H9 (cell line): ENCODE data around the gene FA2H. TPM values are rescaled to one million over a fixed set of nuclear protein-coding genes. Genes with fewer than 3 reads are reported as not detected.

Source experiments
- DNase-seq: peaks from one replicate; pipeline ENCODE4 v3.0.0-alpha.2; 2017
- H2AFZ ChIP-seq: one replicate; pipeline ENCODE4 v1.6.1; 2013; ENCODE audit warnings: mild to moderate bottlenecking, low read length, control low read depth, moderate library complexity
- H2AK5ac ChIP-seq: 2 replicates; pipeline ENCODE4 v1.6.1; 2013; ENCODE audit warnings: low read length, control low read depth, mixed read lengths; ENCODE audit not compliant: insufficient read length
- H2BK120ac ChIP-seq: one replicate; pipeline ENCODE4 v1.6.1; 2013; ENCODE audit warnings: low read depth, mild to moderate bottlenecking, low read length, control low read depth, inconsistent platforms; ENCODE audit not compliant: poor library complexity, severe bottlenecking
- H2BK12ac ChIP-seq: 2 replicates; pipeline ENCODE4 v1.6.1; 2013; ENCODE audit warnings: low read length, control low read depth, mixed read lengths, low read depth; ENCODE audit not compliant: insufficient read length
- H2BK15ac ChIP-seq: 2 replicates; pipeline ENCODE4 v1.6.1; 2013; ENCODE audit warnings: low read depth, low read length, control low read depth
- H2BK20ac ChIP-seq: one replicate; pipeline ENCODE4 v1.6.1; 2013; ENCODE audit warnings: low read depth, mild to moderate bottlenecking, low read length, control low read depth, inconsistent platforms; ENCODE audit not compliant: poor library complexity, severe bottlenecking
- H2BK5ac ChIP-seq: 2 replicates; pipeline ENCODE4 v1.6.1; 2013; ENCODE audit warnings: low read length, control low read depth, mixed read lengths; ENCODE audit not compliant: insufficient read length
- H3K14ac ChIP-seq: 2 replicates; pipeline ENCODE4 v1.6.1; 2013; ENCODE audit warnings: low read length, control low read depth; ENCODE audit not compliant: insufficient read depth
- H3K18ac ChIP-seq: 2 replicates; pipeline ENCODE4 v1.6.1; 2013; ENCODE audit warnings: low read depth, mild to moderate bottlenecking, mixed read lengths, low read length, control low read depth; ENCODE audit not compliant: insufficient read length
- H3K23ac ChIP-seq: 2 replicates; pipeline ENCODE4 v1.6.1; 2013; ENCODE audit warnings: low read length, control low read depth, mixed read lengths, low read depth; ENCODE audit not compliant: insufficient read length
- H3K23me2 ChIP-seq: 2 replicates; pipeline ENCODE4 v1.6.1; 2013; ENCODE audit warnings: low read depth, mild to moderate bottlenecking, mixed read lengths, low read length, control low read depth; ENCODE audit not compliant: insufficient read length, poor library complexity, severe bottlenecking
- H3K27ac ChIP-seq: 2 replicates; pipeline ENCODE4 v1.5.1; 2013; ENCODE audit warnings: low read length, control low read depth, mixed read lengths, low read depth; ENCODE audit not compliant: insufficient read length
- H3K27me3 ChIP-seq: 2 replicates; pipeline ENCODE4 v1.6.1; 2013; ENCODE audit warnings: low read length, control low read depth, inconsistent platforms; ENCODE audit not compliant: insufficient read depth
- H3K4ac ChIP-seq: 2 replicates; pipeline ENCODE4 v1.6.1; 2013; ENCODE audit warnings: low read depth, mild to moderate bottlenecking, control low read depth, inconsistent platforms, low read length, moderate library complexity
- H3K4me1 ChIP-seq: 2 replicates; pipeline ENCODE4 v1.6.1; 2013; ENCODE audit warnings: low read length, control low read depth, inconsistent platforms; ENCODE audit not compliant: insufficient read depth
- H3K4me2 ChIP-seq: 2 replicates; pipeline ENCODE4 v1.6.1; 2013; ENCODE audit warnings: low read length, control low read depth, mixed read lengths; ENCODE audit not compliant: insufficient read length, insufficient read depth
- H3K56ac ChIP-seq: 2 replicates; pipeline ENCODE4 v1.6.1; 2013; ENCODE audit warnings: low read depth, mild to moderate bottlenecking, mixed read lengths, low read length, control low read depth; ENCODE audit not compliant: insufficient read length
- H3K79me1 ChIP-seq: 2 replicates; pipeline ENCODE4 v1.6.1; 2013; ENCODE audit warnings: low read depth, mild to moderate bottlenecking, moderate library complexity, low read length, control low read depth, inconsistent platforms; ENCODE audit not compliant: insufficient read depth, poor library complexity, severe bottlenecking
- H3K79me2 ChIP-seq: 2 replicates; pipeline ENCODE4 v1.6.1; 2013; ENCODE audit warnings: low read length, control low read depth, inconsistent platforms; ENCODE audit not compliant: insufficient read depth
- H3K9ac ChIP-seq: 2 replicates; pipeline ENCODE4 v1.6.1; 2013; ENCODE audit warnings: low read length, control low read depth, mixed read lengths; ENCODE audit not compliant: insufficient read length; ENCODE audit errors: extremely low read depth
- H3K9me3 ChIP-seq: one replicate; pipeline ENCODE4 v1.6.1; 2013; ENCODE audit warnings: low read depth, low read length, inconsistent platforms; ENCODE audit not compliant: control insufficient read depth
- H3T11ph ChIP-seq: one replicate; pipeline ENCODE4 v1.6.1; 2013; ENCODE audit warnings: mild to moderate bottlenecking, low read length, control low read depth, inconsistent platforms
- H4K20me1 ChIP-seq: one replicate; pipeline ENCODE4 v1.6.1; 2013; ENCODE audit not compliant: control insufficient read depth, insufficient read length, insufficient read depth
- H4K5ac ChIP-seq: 2 replicates; pipeline ENCODE4 v1.6.1; 2013; ENCODE audit warnings: low read depth, mild to moderate bottlenecking, mixed read lengths, low read length, control low read depth; ENCODE audit not compliant: insufficient read length
- H4K8ac ChIP-seq: replicated peaks from 2 replicates; pipeline ENCODE4 v1.6.1; 2013; ENCODE audit warnings: low read length, control low read depth, mixed read lengths, low read depth; ENCODE audit not compliant: insufficient read length
- H4K91ac ChIP-seq: 2 replicates; pipeline ENCODE4 v1.6.1; 2013; ENCODE audit warnings: low read depth, mild to moderate bottlenecking, moderate library complexity, mixed read lengths, low read length, control low read depth; ENCODE audit not compliant: insufficient read length
- H3K27ac Mint-ChIP-seq, 3 experiments: 2 replicates in 2 of 3; 3 replicates in 1 of 3; pipeline ENCODE4 v1.8.0; 2020 to 2021; ENCODE audit warnings: mixed read lengths in 3 of 3, mild to moderate bottlenecking in 1 of 3, moderate library complexity in 1 of 3
- H3K27me3 Mint-ChIP-seq: 2 replicates; pipeline ENCODE4 v1.8.0; 2021; ENCODE audit warnings: low read depth, mild to moderate bottlenecking, moderate library complexity, mixed read lengths
- H3K36me3 Mint-ChIP-seq, 3 experiments: 2 replicates in 2 of 3; 3 replicates in 1 of 3; pipeline ENCODE4 v1.8.0; 2020 to 2021; ENCODE audit warnings: low read depth in 3 of 3, mixed read lengths in 3 of 3; ENCODE audit not compliant: insufficient read depth in 1 of 3
- H3K4me1 Mint-ChIP-seq, 2 experiments: 2 replicates each; pipeline ENCODE4 v1.8.0; 2020; ENCODE audit warnings: mixed read lengths in 2 of 2
- H3K4me3 Mint-ChIP-seq, 2 experiments: 2 replicates in 1 of 2; 3 replicates in 1 of 2; pipeline ENCODE4 v1.8.0; 2020 to 2021; ENCODE audit warnings: mild to moderate bottlenecking in 2 of 2, mixed read lengths in 2 of 2, moderate library complexity in 1 of 2
- H3K9me3 Mint-ChIP-seq, 2 experiments: 2 replicates in 1 of 2; 3 replicates in 1 of 2; pipeline ENCODE4 v1.8.0; 2020; ENCODE audit warnings: mild to moderate bottlenecking in 2 of 2, mixed read lengths in 2 of 2, moderate library complexity in 1 of 2
- CTCF ChIP-seq: fragments of 200-600 bp; sonication (generic); conservative IDR thresholded peaks from 3 replicates; pipeline ENCODE4 v1.8.0; 2021; ENCODE audit warnings: antibody characterized with exemption, mild to moderate bottlenecking
- WGBS: extraction: QIAGEN DNeasy Blood & Tissue Kit; methylation state at CpG from one replicate; pipeline ENCODE4 v1.1.7; 2013; ENCODE audit warnings: missing lambda C conversion rate, low lambda C conversion rate, mixed read lengths; ENCODE audit not compliant: insufficient read length; ENCODE audit errors: extremely low coverage; 5-methylcytosine and 5-hydroxymethylcytosine counted together
- total RNA-seq: library from RNA; stranded (reverse); gene quantifications from 2 replicates; pipeline ENCODE4 v1.2.1, GENCODE V29; 2021

The FA2H gene
- total RNA-seq, 1 experiment from 2014 or later: 25.1 TPM

GRCh38 chr16:74718140-74718539 is 56.5 kb downstream of the FA2H start:
- H4K8ac ChIP-seq: no peak overlapping the region
- no peak overlapping the region for H3K9ac ChIP-seq
- Mint-ChIP-seq H3K27me3 (no peaks in the 10 kb centered on the region; the same call in 1 of the 2 replicates), H3K4me1 (no peaks in the 10 kb centered on the region), H3K27ac (no peak overlapping the region), H3K9me3 (no peaks in the 10 kb centered on the region; a peak in 1 of 5 replicates), H3K4me3 (no peak overlapping the region), H3K36me3 (peaks cover 0 to 6% (median 0%) of the 10 kb centered on the region in 3 experiments; a peak in 2 of 7 replicates)
- H2BK12ac ChIP-seq: no peak overlapping the region
- no peak overlapping the region for H3K56ac ChIP-seq
- no peak for TF ChIP-seq CTCF
- H3K23me2 ChIP-seq: no peaks in the 10 kb centered on the region
- no peak for DNase-seq
- no peak overlapping the region for H3K23ac ChIP-seq
- no peak overlapping the region for H3T11ph ChIP-seq
- H2BK20ac ChIP-seq: no peak overlapping the region
- no peaks in the 10 kb centered on the region for H3K4me1 ChIP-seq
- no peak overlapping the region for H2AFZ ChIP-seq
- H3K14ac ChIP-seq: no peak overlapping the region
- H3K79me2 ChIP-seq: no peaks in the 10 kb centered on the region
- no peak overlapping the region for H2BK5ac ChIP-seq
- H3K4ac ChIP-seq: no peak overlapping the region
- H3K27me3 ChIP-seq: no peaks in the 10 kb centered on the region
- H3K4me2 ChIP-seq: no peak overlapping the region
- H4K20me1 ChIP-seq: no peaks in the 10 kb centered on the region
- H3K9me3 ChIP-seq: no peaks in the 10 kb centered on the region
- no CpG with 5 or more reads among the region's 13 CpGs for WGBS
- no peak overlapping the region for H2BK15ac ChIP-seq
- H3K79me1 ChIP-seq: no peaks in the 10 kb centered on the region
- no peak overlapping the region for H3K18ac ChIP-seq
- no peak overlapping the region for H2AK5ac ChIP-seq
- H2BK120ac ChIP-seq: no peak overlapping the region
- H3K27ac ChIP-seq: no peak overlapping the region
- no peak overlapping the region for H4K91ac ChIP-seq
- no peak overlapping the region for H4K5ac ChIP-seq
